Ascending aorta (tissue), 2 donors: ENCODE measurements around the gene VEGFA. TPM values are rescaled to one million over a fixed set of nuclear protein-coding genes. Genes with fewer than 3 reads are reported as not detected.

ENCODE experiments used
- DNase-seq, 2 donors: peaks; one replicate each; pipeline ENCODE4 v3.0.0-alpha.2; 2019; ENCODE audit warnings: low spot score in 2 of 2
- H3K27ac ChIP-seq, 2 donors: fragments of 200-600 bp; sonication (generic); one replicate each; pipeline ENCODE4 v1.5.1; 2016 to 2017; ENCODE audit warnings: mild to moderate bottlenecking in 1 of 2
- H3K27me3 ChIP-seq: fragments of 200-600 bp; sonication (generic); one replicate; pipeline ENCODE4 v1.5.1; 2017
- H3K36me3 ChIP-seq, 2 donors: fragments of 200-600 bp; sonication (generic); one replicate each; pipeline ENCODE4 v1.5.1; 2016
- H3K4me1 ChIP-seq, 2 donors: fragments of 200-600 bp; sonication (generic); one replicate each; pipeline ENCODE4 v1.5.1; 2016 to 2017; ENCODE audit warnings: mild to moderate bottlenecking in 1 of 2
- H3K4me3 ChIP-seq, 2 donors: fragments of 200-600 bp; sonication (generic); one replicate each; pipeline ENCODE4 v1.5.1; 2016 to 2017; ENCODE audit warnings: mild to moderate bottlenecking in 1 of 2
- H3K9me3 ChIP-seq, 2 donors: fragments of 200-600 bp; sonication (generic); one replicate each; pipeline ENCODE4 v1.5.1; 2016
- CTCF ChIP-seq, 3 experiments: fragments of 200-600 bp in 2 of 3; fragments of 450-650 bp in 1 of 3; sonication (generic) in 2 of 3; IDR thresholded peaks; one replicate each; pipeline ENCODE4 v1.5.1; 2016 to 2019; ENCODE audit warnings: antibody characterized with exemption in 3 of 3, mild to moderate bottlenecking in 1 of 3, moderate library complexity in 1 of 3
- intact Hi-C: fragments of 100-400 bp; cut with DNase I; formaldehyde crosslinking; loops from one replicate; pipeline ENCODE4 v1.15.1; 2023
- total RNA-seq: library from RNA; depleted of rRNA; stranded (reverse); fragments of >200 nt; gene quantifications from one replicate; pipeline ENCODE4 v1.1.0, GENCODE V29; 2016

VEGFA gene
- total RNA-seq, 1 donor from 2014 or later, result 110 TPM

- Histone ChIP-seq H3K27me3 (no peaks in the 10 kb centered on the region), H3K27ac (no peak overlapping the region), H3K36me3 (no peaks in the 10 kb centered on the region), H3K4me3 (no peak overlapping the region), H3K9me3 (no peaks in the 10 kb centered on the region), H3K4me1 (no peaks in the 10 kb centered on the region)
- intact Hi-C loops, result no loop called here
- TF ChIP-seq CTCF (IDR thresholded peaks at IDR 0.05), result no peak
- no peak for DNase-seq
Observed at GRCh38 chr6:43830775-43831174, 60.8 kb downstream of the VEGFA start.

GRCh38 chr6:43831191-43831590, 61.2 kb downstream of the VEGFA start:
- Histone ChIP-seq H3K4me3 (no peak overlapping the region), H3K36me3 (no peaks in the 10 kb centered on the region), H3K9me3 (no peaks in the 10 kb centered on the region), H3K4me1 (no peaks in the 10 kb centered on the region), H3K27me3 (no peaks in the 10 kb centered on the region), H3K27ac (no peak overlapping the region)
- intact Hi-C loops, result no loop called here
- TF ChIP-seq CTCF (IDR thresholded peaks at IDR 0.05), result no peak
- no peak for DNase-seq

- Histone ChIP-seq H3K4me3 (no peak overlapping the region), H3K27me3 (no peaks in the 10 kb centered on the region), H3K36me3 (no peaks in the 10 kb centered on the region), H3K9me3 (no peaks in the 10 kb centered on the region), H3K4me1 (no peaks in the 10 kb centered on the region), H3K27ac (no peak overlapping the region)
- TF ChIP-seq CTCF (IDR thresholded peaks at IDR 0.05), result no peak
- DNase-seq, result no peak
- intact Hi-C loops, result no loop called here
Observed at GRCh38 chr6:43833223-43833995, 63.4 kb downstream of the VEGFA start.

- TF ChIP-seq CTCF (IDR thresholded peaks at IDR 0.05), result no peak
- no peaks in the 10 kb centered on the region for H3K4me1 ChIP-seq
- intact Hi-C loops, result no loop called here
- H3K36me3 ChIP-seq, result no peaks in the 10 kb centered on the region
- no peaks in the 10 kb centered on the region for H3K9me3 ChIP-seq
- H3K27me3 ChIP-seq, result no peaks in the 10 kb centered on the region
- no peak for DNase-seq
- no peak overlapping the region for H3K27ac ChIP-seq
- no peak overlapping the region for H3K4me3 ChIP-seq
Observed at GRCh38 chr6:43833996-43834390, 64.0 kb downstream of the VEGFA start.

- no peak overlapping the region for H3K27ac ChIP-seq
- DNase-seq, result no peak
- H3K4me3 ChIP-seq, result no peak overlapping the region
- no peaks in the 10 kb centered on the region for H3K36me3 ChIP-seq
- H3K27me3 ChIP-seq, result no peaks in the 10 kb centered on the region
- H3K4me1 ChIP-seq, result no peaks in the 10 kb centered on the region
- intact Hi-C loops, result no loop called here
- TF ChIP-seq CTCF (IDR thresholded peaks at IDR 0.05), result no peak
- H3K9me3 ChIP-seq, result no peaks in the 10 kb centered on the region
Observed at GRCh38 chr6:43834528-43835155, 64.6 kb downstream of the VEGFA start.
